K562 (cell line): ENCODE data around the gene SORCS2. TPM values are rescaled to one million over a fixed set of nuclear protein-coding genes. Genes with fewer than 3 reads are reported as not detected.

ENCODE experiments used
- ATAC-seq: fragments of 200-7000 bp; cut with Tn5 transposase; 3 replicates; pipeline ENCODE4 v1.9.1; 2020; ENCODE audit warnings: moderate library complexity
- BruUV-seq: library from RNA; stranded (reverse); fragments of 400-500 nt; replicated peaks from 2 replicates; lab custom pipeline; 2021; lab: Mats Ljungman, UMichigan
- CTCF ChIA-PET: fragments of 300-600 bp; formaldehyde crosslinking; extraction: SDS; loops from one replicate; lab custom pipeline; 2021; ENCODE audit warnings: low intra/inter-chr PET ratio; lab: Yijun Ruan, JAX
- POLR2A ChIA-PET: fragments of 300-600, 350-650 bp; sonication (Branson Sonifier 250); formaldehyde crosslinking; extraction: SDS; loops from one replicate; lab custom pipeline; 2021; ENCODE audit warnings: antibody characterized with exemption, inconsistent platforms; lab: Yijun Ruan, JAX
- DNase-seq, 4 experiments: peaks; one replicate each; pipeline versions ENCODE4 v3.0.0 to v3.0.0-alpha.2; 2011 to 2018; ENCODE audit warnings: low spot score in 3 of 4, mixed read lengths in 3 of 4; ENCODE audit errors: extremely low read depth in 1 of 4
- FAIRE-seq: peaks from 2 replicates; lab custom pipeline; 2011; peaks lifted over from hg19 to GRCh38; lab: Jason Lieb, UNC
- H2AFZ ChIP-seq: 2 replicates; pipeline ENCODE4 v1.6.0; 2011; ENCODE audit warnings: low read depth, low read length, control low read depth, inconsistent platforms
- H3K27ac ChIP-seq: fragments of 200-600 bp; 3 replicates; pipeline ENCODE4 v1.8.0; 2011; ENCODE audit warnings: low read depth, mild to moderate bottlenecking, control low read depth, inconsistent platforms, low read length, moderate library complexity, mixed read lengths; ENCODE audit errors: extremely low read depth
- H3K27me3 ChIP-seq, 2 experiments: fragments of 300-600 bp in 1 of 2; 2 replicates in 1 of 2; 3 replicates in 1 of 2; pipeline versions ENCODE4 v1.6.0 to v1.8.0; 2011; ENCODE audit warnings: inconsistent platforms in 2 of 2, low read length in 2 of 2, mild to moderate bottlenecking in 1 of 2, mixed read lengths in 1 of 2, moderate library complexity in 1 of 2; ENCODE audit not compliant: control insufficient read depth in 2 of 2, insufficient read depth in 2 of 2
- H3K36me3 ChIP-seq: fragments of 300-600 bp; 3 replicates; pipeline ENCODE4 v1.8.0; 2011; ENCODE audit warnings: mild to moderate bottlenecking, low read length, inconsistent platforms; ENCODE audit not compliant: control insufficient read depth, insufficient read depth
- H3K4me1 ChIP-seq, 2 experiments: fragments of 200-600 bp in 1 of 2; replicated peaks in 1 of 2; 2 replicates in 1 of 2; 3 replicates in 1 of 2; pipeline versions ENCODE4 v1.5.1 to v1.8.0; 2011; ENCODE audit warnings: inconsistent platforms in 2 of 2, low read length in 2 of 2, mild to moderate bottlenecking in 1 of 2, mixed read lengths in 1 of 2, moderate library complexity in 1 of 2; ENCODE audit not compliant: control insufficient read depth in 2 of 2, insufficient read depth in 2 of 2
- H3K4me2 ChIP-seq: 2 replicates; pipeline ENCODE4 v1.6.1; 2011; ENCODE audit warnings: low read length, control low read depth, inconsistent platforms, mixed read lengths; ENCODE audit not compliant: insufficient read depth
- H3K4me3 ChIP-seq: fragments of 200-600 bp; sonication (generic), shearing (Covaris generic); 2 replicates; pipeline ENCODE4 v1.5.1; 2016; ENCODE audit warnings: control low read depth, inconsistent platforms
- H3K79me2 ChIP-seq: fragments of 200-600 bp; 3 replicates; pipeline ENCODE4 v1.8.0; 2011; ENCODE audit warnings: low read length, inconsistent platforms; ENCODE audit not compliant: control insufficient read depth, insufficient read depth
- H3K9ac ChIP-seq, 2 experiments: 2 replicates each; pipeline versions ENCODE4 v1.6.0 to v1.6.1; 2011; ENCODE audit warnings: low read depth in 2 of 2, low read length in 2 of 2, control low read depth in 1 of 2, inconsistent platforms in 1 of 2, mild to moderate bottlenecking in 1 of 2, mixed read lengths in 1 of 2; ENCODE audit not compliant: insufficient read depth in 1 of 2
- H3K9me1 ChIP-seq: one replicate; pipeline ENCODE4 v1.6.0; 2011; ENCODE audit warnings: inconsistent platforms, mild to moderate bottlenecking, low read length, moderate library complexity; ENCODE audit not compliant: control insufficient read depth, insufficient read depth
- H3K9me3 ChIP-seq: replicated peaks from 2 replicates; pipeline ENCODE4 v1.5.1; 2011; ENCODE audit warnings: low read depth, low read length, inconsistent platforms; ENCODE audit not compliant: control insufficient read depth, insufficient read depth
- H4K20me1 ChIP-seq: replicated peaks from 2 replicates; pipeline ENCODE4 v1.6.1; 2011; ENCODE audit warnings: low read length, inconsistent platforms, mixed read lengths; ENCODE audit not compliant: control insufficient read depth, insufficient read depth
- BCL6 ChIP-seq: fragments of 250-450 bp; sonication (Bioruptor Pico); IDR thresholded peaks from 2 replicates; pipeline ENCODE4 v1.4.0; 2020
- ELF4 ChIP-seq: fragments of 450-650 bp; formaldehyde crosslinking; IDR thresholded peaks from 2 replicates; pipeline ENCODE4 v1.4.0; 2022; ENCODE audit warnings: missing genetic modification characterization
- IRF2 ChIP-seq: sonication (generic); formaldehyde crosslinking; IDR thresholded peaks from 2 replicates; pipeline ENCODE4 v1.8.1; 2022; ENCODE audit warnings: mild to moderate bottlenecking, missing genetic modification reagents
- RAD51 ChIP-seq: fragments of 450-650 bp; IDR thresholded peaks from 2 replicates; pipeline ENCODE4 v1.7.1; 2016; ENCODE audit warnings: low read depth, mild to moderate bottlenecking, borderline replicate concordance
- TFAM ChIP-seq: fragments of 250-450 bp; sonication (Bioruptor Pico); conservative IDR thresholded peaks from 2 replicates; pipeline ENCODE4 v1.5.0; 2021; ENCODE audit warnings: mild to moderate bottlenecking, moderate library complexity
- TOE1 ChIP-seq, 2 experiments: fragments of 450-650 bp in 1 of 2; sonication (generic) in 1 of 2; formaldehyde crosslinking in 1 of 2; IDR thresholded peaks; 2 replicates each; pipeline versions ENCODE4 v1.7.1 to v1.8.0; 2016 to 2022; ENCODE audit warnings: borderline replicate concordance in 2 of 2, mild to moderate bottlenecking in 2 of 2, antibody characterized with exemption in 1 of 2, inconsistent platforms in 1 of 2, low read depth in 1 of 2, missing genetic modification reagents in 1 of 2, moderate library complexity in 1 of 2
- ZNF583 ChIP-seq: fragments of 250-450 bp; sonication (Bioruptor Pico); IDR thresholded peaks from 2 replicates; pipeline ENCODE4 v1.4.0; 2020
- ZNF830 ChIP-seq: fragments of 250-450 bp; sonication (Bioruptor Pico); IDR thresholded peaks from 2 replicates; pipeline ENCODE4 v1.5.0; 2021; ENCODE audit warnings: mild to moderate bottlenecking
- WGBS: fragments of 100-300 bp; shearing (Covaris generic); methylation state at CpG from one replicate; pipeline ENCODE4 v1.1.6; 2016; ENCODE audit warnings: low coverage, mixed read lengths; ENCODE audit not compliant: insufficient coverage; ENCODE audit errors: missing lambda C conversion rate; 5-methylcytosine and 5-hydroxymethylcytosine counted together
- in situ Hi-C: fragments of 300-500 bp; cut with MboI; formaldehyde crosslinking; loops from 4 replicates; pipeline ENCODE4 v1.15.0; 2018; ENCODE audit warnings: inconsistent platforms, mixed read lengths
- intact Hi-C: fragments of 100-400 bp; cut with micrococcal nuclease; formaldehyde crosslinking; loops from 2 replicates; pipeline ENCODE4 v1.14.2; 2022
- polyA plus RNA-seq, 8 experiments: library from polyadenylated mRNA; depleted of rRNA in 4 of 8; stranded (reverse) in 5 of 8; unstranded in 3 of 8; fragments of >200 nt; fragmentation: Nextera tagmentation in 2 of 8; fragmentation: Illumina TruSeq in 1 of 8; extraction: Ambion mirVana in 2 of 8; extraction: Trizol in 1 of 8; gene quantifications; 2 replicates each; pipeline versions ENCODE4 v1.2.1 to v1.2.3, GENCODE V29; 2011 to 2014; ENCODE audit warnings: inconsistent platforms in 1 of 8, missing spikeins in 1 of 8
- total RNA-seq, 7 experiments: library from RNA; depleted of rRNA in 6 of 7; stranded (reverse); fragments of >200 nt in 6 of 7; fragmentation: Illumina TruSeq in 2 of 7; extraction: Trizol in 2 of 7; gene quantifications; 2 replicates each; pipeline versions ENCODE4 v1.2.1 to v1.2.3, GENCODE V29; 2011 to 2021; ENCODE audit warnings: low replicate concordance in 1 of 7
- TF ChIP-seq, protein P1 (sequence below): sonication (generic); formaldehyde crosslinking; IDR thresholded peaks from 2 replicates; pipeline ENCODE4 v1.8.1; 2023; ENCODE audit warnings: mild to moderate bottlenecking, missing genetic modification reagents

The SORCS2 gene
- total and polyA plus RNA-seq, 9 of the 15 experiments (the other 6 are each of a cell fraction or from before 2014, with no cell fraction given), result not detected

DNA sequence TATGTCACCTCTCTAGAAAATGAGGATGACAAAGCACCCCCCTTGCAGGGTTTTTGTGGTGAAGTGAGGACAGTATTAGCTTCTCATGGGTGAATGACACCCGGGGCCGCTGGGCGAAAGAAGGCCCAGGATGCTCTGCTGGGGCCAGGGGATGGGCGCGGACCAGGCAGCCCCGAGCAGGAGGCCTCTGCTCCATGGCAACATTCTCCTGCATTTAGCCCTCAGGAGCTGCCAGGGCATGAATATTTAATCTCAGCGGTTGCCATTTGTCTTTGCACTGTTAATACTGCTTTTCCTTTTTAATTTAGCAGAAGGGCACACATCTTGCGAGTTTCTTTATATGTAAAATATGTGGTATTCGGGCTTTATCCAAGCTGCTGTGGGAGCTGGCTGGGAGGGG is 272.7 kb downstream of the SORCS2 start:
- H3K27me3 ChIP-seq, result peaks cover 0 to 49% of the 10 kb centered on the region in 2 experiments; a peak in 3 of 5 replicates
- ATAC-seq (no peak), FAIRE-seq (no peak), DNase-seq (no peak)
- BruUV-seq, result no TSS peak
- CTCF ChIA-PET, result no interaction called here
- no peaks in the 10 kb centered on the region for H3K36me3 ChIP-seq
- H3K9me3 ChIP-seq, result no peaks in the 10 kb centered on the region
- H3K4me1 ChIP-seq, result no peaks in the 10 kb centered on the region; a peak in 2 of 5 replicates
- intact Hi-C loops, result no loop called here
- H3K9ac ChIP-seq, result no peak overlapping the region
- H2AFZ ChIP-seq, result no peak overlapping the region
- peaks cover 14% of the 10 kb centered on the region for H4K20me1 ChIP-seq
- TF ChIP-seq TOE1 (IDR thresholded peaks at IDR 0.05; ENCODE audit: borderline replicate concordance) (no peak), TOE1 (CRISPR knock-in tag; IDR thresholded peaks at IDR 0.05; ENCODE audit: borderline replicate concordance, low read depth) (no peak), IRF2 (CRISPR knock-in tag) (no peak), RAD51 (no peak), ZNF583 (CRISPR knock-in tag) (no peak), BCL6 (CRISPR knock-in tag) (no peak), TFAM (no peak), ZNF830 (CRISPR knock-in tag) (no peak), ELF4 (CRISPR knock-in tag) (no peak)
- TF ChIP-seq, protein P1, sequence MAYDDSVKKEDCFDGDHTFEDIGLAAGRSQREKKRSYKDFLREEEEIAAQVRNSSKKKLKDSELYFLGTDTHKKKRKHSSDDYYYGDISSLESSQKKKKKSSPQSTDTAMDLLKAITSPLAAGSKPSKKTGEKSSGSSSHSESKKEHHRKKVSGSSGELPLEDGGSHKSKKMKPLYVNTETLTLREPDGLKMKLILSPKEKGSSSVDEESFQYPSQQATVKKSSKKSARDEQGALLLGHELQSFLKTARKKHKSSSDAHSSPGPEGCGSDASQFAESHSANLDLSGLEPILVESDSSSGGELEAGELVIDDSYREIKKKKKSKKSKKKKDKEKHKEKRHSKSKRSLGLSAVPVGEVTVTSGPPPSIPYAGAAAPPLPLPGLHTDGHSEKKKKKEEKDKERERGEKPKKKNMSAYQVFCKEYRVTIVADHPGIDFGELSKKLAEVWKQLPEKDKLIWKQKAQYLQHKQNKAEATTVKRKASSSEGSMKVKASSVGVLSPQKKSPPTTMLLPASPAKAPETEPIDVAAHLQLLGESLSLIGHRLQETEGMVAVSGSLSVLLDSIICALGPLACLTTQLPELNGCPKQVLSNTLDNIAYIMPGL (CRISPR knock-in tag), result no peak
- no peak overlapping the region for H3K27ac ChIP-seq
- in situ Hi-C loops, result no loop called here
- POLR2A ChIA-PET, result no interaction called here
- no peak overlapping the region for H3K4me2 ChIP-seq
- no peaks in the 10 kb centered on the region for H3K9me1 ChIP-seq
- no peak overlapping the region for H3K4me3 ChIP-seq
- no peaks in the 10 kb centered on the region for H3K79me2 ChIP-seq
- WGBS, result 0% methylated on average over 9 of the region's 9 CpGs
